NB4 (cell line): ENCODE data around the gene RSBN1.

Experiments
- CTCF ChIP-seq: IDR thresholded peaks from one replicate; pipeline ENCODE4 v1.5.1; 2012; ENCODE audit warnings: low read depth, low read length
- POLR2A ChIP-seq: IDR thresholded peaks from 2 replicates; pipeline ENCODE4 v1.6.1; 2011; ENCODE audit warnings: mild to moderate bottlenecking; ENCODE audit not compliant: insufficient read length; ENCODE audit errors: extremely low read depth

GRCh38 chr1:113782406-113782805 is 29.9 kb downstream of the RSBN1 start:
- no peak for TF ChIP-seq CTCF
- TF ChIP-seq POLR2A, result no peak
